GM19438 (cell line): ENCODE results near the gene UNC5C.

Source experiments
- ATAC-seq: cut with Tn5 transposase; IDR thresholded peaks from one replicate; pipeline ENCODE4 v1.9.1; 2021; ENCODE audit warnings: low read depth; ENCODE audit not compliant: unreplicated experiment

UNC5C gene

DNA sequence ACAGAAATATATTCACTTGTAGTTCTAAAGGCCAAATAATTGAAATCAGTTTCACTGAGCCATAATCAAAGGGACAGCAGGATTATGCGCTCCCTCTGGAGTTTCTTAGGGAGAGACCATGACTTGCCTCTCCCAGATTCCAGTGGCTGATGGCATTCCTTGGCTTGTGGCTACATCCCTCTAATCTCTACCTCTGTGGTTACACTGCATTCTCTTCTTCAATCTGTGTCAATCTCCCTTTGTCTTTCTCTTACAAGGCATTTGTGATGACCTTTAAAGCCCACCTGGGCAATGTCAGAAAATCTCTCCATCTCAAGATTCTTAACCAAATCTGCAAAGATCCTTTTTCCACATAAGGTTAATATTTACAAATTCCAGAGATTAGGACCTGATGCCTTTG lies 260.2 kb downstream of the UNC5C start:
- no peak for ATAC-seq

- no peak for ATAC-seq
These were observed 263.0 kb downstream of the UNC5C start for GRCh38 chr4:95285797-95286196.

- ATAC-seq, result no peak
These were observed 264.1 kb downstream of the UNC5C start for GRCh38 chr4:95284655-95285054.

- ATAC-seq, result no peak
These were observed 265.5 kb downstream of the UNC5C start for GRCh38 chr4:95283320-95283719.

- ATAC-seq, result no peak
These were observed 276.0 kb downstream of the UNC5C start for GRCh38 chr4:95272797-95273196.

DNA sequence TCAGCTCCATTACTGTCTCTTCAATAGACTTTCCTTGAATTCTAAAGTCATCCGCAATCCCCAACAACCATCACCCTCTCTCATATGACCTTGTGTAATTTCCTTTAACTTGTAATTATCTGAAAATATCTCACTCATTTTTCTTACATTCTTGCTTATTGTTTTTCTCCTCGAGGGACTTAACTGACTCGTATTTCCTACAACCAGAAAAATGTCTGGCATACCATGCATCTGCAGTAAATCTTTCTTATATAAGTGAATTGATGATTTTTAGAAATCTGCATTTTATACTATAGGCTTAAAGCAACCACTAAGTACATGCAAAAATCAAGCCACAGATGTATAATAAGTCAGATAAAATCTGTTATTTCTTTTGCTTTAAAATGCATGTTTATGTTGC lies 276.7 kb downstream of the UNC5C start:
- ATAC-seq, result no peak

DNA sequence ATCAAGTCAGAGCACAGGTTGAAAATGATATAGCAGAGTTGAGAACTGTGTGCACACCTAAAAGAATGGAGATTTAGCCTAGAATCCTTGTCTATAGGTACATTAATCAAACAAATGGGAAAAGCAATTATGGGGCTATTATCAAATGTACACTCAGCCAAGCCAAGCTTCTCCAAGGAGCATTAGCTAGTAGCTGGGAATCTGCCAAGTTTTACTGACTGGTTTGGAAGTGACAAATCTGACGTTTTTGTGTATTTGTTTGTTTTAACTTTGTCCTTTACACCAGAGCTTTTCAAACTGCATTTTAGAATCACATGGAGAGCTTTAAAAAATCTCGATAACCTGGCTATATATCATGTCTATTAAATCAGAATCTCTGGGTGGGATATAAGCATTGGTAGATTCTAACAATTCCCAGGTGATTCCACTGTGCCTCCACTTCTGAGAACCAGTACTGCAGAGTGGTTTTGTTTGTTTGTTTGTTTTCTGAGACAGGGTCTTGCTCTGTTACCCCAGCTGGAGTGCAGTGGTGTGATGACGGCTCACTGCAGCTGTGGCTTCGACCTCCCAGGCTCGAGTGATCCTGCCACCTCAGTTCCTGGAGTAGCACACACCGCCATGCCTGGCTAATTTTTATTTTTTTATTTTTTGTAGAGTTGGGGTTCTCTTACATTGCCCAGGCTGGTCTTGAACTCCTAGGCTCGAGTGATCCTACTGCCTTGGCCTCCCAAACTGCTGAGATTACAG lies 279.8 kb downstream of the UNC5C start:
- no peak for ATAC-seq

- no peak for ATAC-seq
These were observed 281.7 kb downstream of the UNC5C start for GRCh38 chr4:95267081-95267480.

GRCh38 chr4:95265814-95266740 lies 282.7 kb downstream of the UNC5C start:
- ATAC-seq, result no peak

GRCh38 chr4:95264843-95265242 lies 283.9 kb downstream of the UNC5C start:
- ATAC-seq, result no peak

- ATAC-seq, result no peak
These were observed 284.8 kb downstream of the UNC5C start for GRCh38 chr4:95263960-95264359.

GRCh38 chr4:95263391-95263790 lies 285.4 kb downstream of the UNC5C start:
- ATAC-seq, result no peak

- no peak for ATAC-seq
These were observed 292.5 kb downstream of the UNC5C start for GRCh38 chr4:95256108-95256835.

DNA sequence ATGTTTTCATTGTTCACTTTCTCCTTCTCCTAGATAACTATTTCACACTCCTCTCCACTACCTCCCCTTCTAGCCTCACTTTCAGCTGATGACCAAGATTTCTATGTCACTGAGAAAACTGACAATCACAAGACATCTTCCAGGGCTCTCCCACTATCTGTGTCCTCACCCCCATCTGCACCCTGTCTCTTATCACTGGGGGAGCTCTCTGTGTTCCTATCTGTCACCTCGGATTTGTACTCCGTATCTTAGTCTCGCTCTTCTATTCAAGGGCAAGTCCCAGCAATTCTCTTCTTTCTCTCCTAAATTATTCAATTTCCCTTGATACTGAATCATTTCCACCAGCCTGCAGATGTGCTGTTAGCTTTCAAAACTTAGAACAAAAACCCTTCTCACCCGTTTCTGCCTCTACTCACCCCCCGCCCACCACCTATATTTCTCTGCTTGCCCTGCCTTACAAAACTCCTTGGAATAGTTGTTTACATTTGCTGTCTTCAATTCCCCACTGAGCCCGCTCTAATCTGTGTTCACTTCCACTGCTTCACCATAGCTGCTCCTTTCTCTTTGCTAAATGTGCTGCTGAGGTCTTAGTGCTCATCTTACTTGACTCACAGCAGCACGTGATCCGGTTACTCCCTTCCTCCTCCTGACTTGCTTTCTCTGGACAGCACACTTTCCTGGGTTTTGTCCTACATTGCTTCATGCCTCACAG lies 293.2 kb downstream of the UNC5C start:
- ATAC-seq, result no peak

DNA sequence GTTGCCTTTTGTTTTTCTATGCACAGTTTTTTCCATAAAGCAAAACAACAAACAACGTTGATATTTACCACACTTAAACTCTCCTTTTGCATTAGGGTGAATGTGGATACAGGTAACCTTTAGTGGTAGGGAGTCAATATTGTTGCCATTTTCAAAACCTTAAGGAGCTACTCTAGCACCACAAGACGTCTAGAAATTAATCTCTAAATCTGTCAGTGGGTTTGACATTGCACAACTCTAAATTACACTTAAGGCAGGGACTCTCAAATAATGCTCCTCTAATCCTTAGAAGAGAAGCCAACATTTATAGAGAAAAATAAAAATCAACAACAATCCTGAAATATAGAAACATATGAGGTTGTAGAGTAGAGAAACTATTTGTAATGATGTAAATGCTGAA lies 297.2 kb downstream of the UNC5C start:
- ATAC-seq, result no peak

DNA sequence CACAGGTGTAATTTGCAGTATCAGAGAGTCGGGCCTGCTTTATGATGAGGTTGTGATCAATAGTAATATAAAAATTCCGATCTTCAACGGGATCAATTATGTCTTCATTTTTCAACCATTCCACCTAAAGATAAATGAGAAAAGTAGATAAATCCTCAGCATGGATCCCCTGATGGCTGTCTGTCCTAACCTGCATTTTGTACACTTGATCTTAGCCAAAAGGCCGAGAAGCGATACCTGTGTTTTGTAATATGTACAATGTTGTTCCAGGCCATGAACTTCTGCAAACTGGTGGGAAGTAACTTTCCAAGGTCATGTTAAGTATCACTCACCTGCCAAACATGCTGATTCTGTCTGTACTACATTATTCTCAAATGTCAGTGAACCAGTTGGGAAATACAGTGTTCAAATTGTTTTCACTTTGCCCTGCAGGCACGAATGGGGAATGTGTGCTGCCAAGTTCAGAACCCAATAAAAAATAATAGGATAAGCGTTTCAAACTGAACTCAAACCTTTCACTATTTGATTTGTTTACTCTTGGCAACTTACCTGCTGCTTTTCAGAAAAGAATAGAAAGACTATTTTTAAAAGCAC lies 298.1 kb downstream of the UNC5C start:
- ATAC-seq, result no peak

DNA sequence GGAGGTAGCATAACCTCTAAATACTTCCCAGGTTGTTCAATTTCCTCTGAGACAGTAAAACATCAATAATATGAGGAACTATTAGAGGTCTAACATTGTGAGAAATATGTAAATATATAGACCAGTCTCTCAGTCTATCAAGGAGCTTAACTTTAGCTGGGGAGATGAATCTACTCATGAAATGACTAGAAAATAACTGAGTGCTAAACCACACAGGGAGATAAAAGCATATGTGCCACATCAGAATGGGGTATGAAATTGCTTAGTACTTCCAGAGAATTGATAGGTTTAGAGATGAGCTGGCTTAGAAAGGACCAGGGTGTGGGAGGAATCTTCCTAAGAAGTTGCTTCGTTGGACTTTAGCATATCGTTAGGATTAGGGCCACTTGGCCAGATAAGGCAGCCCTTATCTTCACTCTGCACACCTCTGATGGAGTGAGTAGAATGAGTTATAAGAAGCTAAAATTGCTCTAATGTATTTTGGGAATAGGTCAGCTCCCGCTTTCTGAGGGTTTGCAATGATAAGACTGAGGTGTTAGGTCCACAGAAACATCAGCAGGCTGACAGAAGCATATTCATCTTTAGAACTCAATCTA lies 299.2 kb downstream of the UNC5C start:
- ATAC-seq, result no peak

GRCh38 chr4:95248720-95249425 lies 299.9 kb downstream of the UNC5C start:
- no peak for ATAC-seq

GRCh38 chr4:95243892-95244291 lies 304.9 kb downstream of the UNC5C start:
- ATAC-seq, result no peak
